GM12864 (cell line): Measurements from ENCODE around the gene C2orf72.

ENCODE experiments used
- DNase-seq: peaks from one replicate; pipeline ENCODE4 v3.0.0-alpha.2; 2011; ENCODE audit warnings: low read depth
- H3K4me3 ChIP-seq: 2 replicates; pipeline ENCODE4 v1.5.1; 2011; ENCODE audit warnings: mild to moderate bottlenecking, low read depth, low read length, control low read depth
- CTCF ChIP-seq: IDR thresholded peaks from 2 replicates; pipeline ENCODE4 v1.5.1; 2011; ENCODE audit warnings: low read depth, mild to moderate bottlenecking, moderate library complexity, low read length, control low read depth, inconsistent platforms; ENCODE audit errors: missing control alignments

The C2orf72 gene

GRCh38 chr2:231069379-231070054, 32.2 kb downstream of the C2orf72 start:
- TF ChIP-seq CTCF: no peak
- no peak overlapping the region for H3K4me3 ChIP-seq
- DNase-seq: no peak

- TF ChIP-seq CTCF: no peak
- no peak overlapping the region for H3K4me3 ChIP-seq
- DNase-seq: no peak
These were observed 47.2 kb downstream of the C2orf72 start for GRCh38 chr2:231084565-231084964.

GRCh38 chr2:231088754-231089153, 51.4 kb downstream of the C2orf72 start:
- TF ChIP-seq CTCF: no peak
- H3K4me3 ChIP-seq: no peak overlapping the region
- DNase-seq: no peak

- no peak overlapping the region for H3K4me3 ChIP-seq
- DNase-seq: no peak
- TF ChIP-seq CTCF: no peak
These were observed 56.6 kb downstream of the C2orf72 start for GRCh38 chr2:231093933-231094332.

GRCh38 chr2:231094736-231095346, 57.5 kb downstream of the C2orf72 start:
- DNase-seq: no peak
- no peak for TF ChIP-seq CTCF
- H3K4me3 ChIP-seq: no peak overlapping the region
